ENCODE measurements around the gene MACROD2.

MACROD2 gene

GRCh38 chr20:15582146-15582760 is 1586.9 kb downstream of the MACROD2 start:
- no peak for DNase-seq (ENCODE audit: low spot score)

DNA sequence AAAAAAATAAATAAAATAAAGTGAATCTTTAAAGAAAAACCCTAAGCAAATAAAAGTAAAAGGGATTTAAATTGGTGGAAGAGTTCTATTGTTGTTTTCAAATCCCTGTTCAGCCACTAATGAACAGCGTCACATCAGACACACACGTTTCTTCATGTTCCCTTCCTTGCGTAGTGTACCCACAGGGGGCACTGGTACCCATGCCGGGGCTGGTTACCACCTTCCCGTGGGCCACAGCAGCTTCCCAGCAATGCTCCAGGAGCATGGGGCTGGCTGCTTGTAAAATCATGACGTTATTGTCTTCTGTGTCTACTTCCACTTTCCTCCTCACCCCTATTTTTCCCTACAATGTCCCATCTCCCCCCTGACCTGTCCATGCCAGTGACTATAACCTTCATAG is 1589.2 kb downstream of the MACROD2 start:
- peak; percentile 44 for DNase-seq (ENCODE audit: low spot score)

- no peak for DNase-seq (ENCODE audit: low spot score)
Observed at GRCh38 chr20:15593081-15593480, 1597.8 kb downstream of the MACROD2 start.

DNA sequence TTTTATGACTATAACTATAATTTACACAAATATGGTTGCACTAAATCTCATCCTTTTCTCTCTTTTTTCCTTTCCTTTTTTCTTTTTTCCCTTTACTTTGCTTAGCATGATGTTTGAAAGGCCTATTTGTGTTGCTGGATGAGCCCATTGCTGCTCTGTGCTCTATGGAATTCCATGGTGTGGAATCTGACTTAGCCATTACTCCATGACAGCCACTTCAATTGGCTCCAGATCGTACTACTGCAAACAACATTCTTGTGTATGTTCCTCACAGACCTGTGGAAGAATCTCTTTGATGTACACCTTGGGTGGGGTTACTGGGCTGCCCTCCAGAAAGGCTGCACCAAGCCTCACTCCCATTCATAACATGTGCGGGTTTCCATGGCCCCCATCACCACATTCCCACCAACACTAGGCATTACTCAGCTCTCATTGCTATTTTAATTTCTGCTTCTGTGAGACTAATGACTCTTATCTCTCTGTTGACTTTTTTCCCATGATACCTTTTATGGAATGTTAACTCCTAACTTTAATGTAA is 1598.9 kb downstream of the MACROD2 start:
- no peak for DNase-seq (ENCODE audit: low spot score)

DNA sequence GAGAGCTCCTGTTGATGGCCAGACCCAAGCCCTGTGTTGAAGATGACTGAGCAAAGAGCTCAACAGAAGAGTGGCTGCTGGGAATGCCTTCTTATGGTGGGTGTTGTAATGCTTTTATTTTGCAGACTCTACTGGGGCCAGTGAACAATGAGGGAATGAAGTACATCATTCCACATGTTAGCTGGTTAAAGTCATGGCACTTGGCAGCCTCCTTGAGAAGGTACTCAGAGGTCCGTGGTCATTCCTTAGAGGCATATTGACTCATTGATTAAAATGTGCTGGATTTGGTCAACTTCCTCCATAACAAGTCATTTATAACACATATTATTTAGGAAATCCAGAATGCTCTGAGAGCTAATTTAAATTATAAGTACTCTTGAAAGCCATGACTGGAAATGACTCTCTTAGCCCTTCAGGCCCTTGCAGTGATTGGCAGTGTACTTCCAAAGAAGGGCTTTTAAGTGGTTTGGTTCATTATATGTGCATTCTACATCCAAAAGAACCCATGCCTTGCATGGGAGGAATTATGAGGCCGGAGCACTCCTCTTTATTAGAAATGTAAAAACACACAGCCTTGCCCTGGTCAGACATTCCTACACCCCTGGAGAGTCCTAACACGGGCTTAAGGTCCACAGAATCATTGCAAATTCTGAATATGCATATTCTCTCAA is 1601.0 kb downstream of the MACROD2 start:
- no peak for DNase-seq (ENCODE audit: low spot score)

GRCh38 chr20:15597306-15597705 is 1602.0 kb downstream of the MACROD2 start:
- no peak for DNase-seq (ENCODE audit: low spot score)

GRCh38 chr20:15599961-15600360 is 1604.6 kb downstream of the MACROD2 start:
- no peak for DNase-seq (ENCODE audit: low spot score)

GRCh38 chr20:15600565-15600964 is 1605.2 kb downstream of the MACROD2 start:
- DNase-seq (ENCODE audit: low spot score) = no peak

- DNase-seq (ENCODE audit: low spot score) = no peak
Observed at GRCh38 chr20:15603506-15603905, 1608.2 kb downstream of the MACROD2 start.

DNA sequence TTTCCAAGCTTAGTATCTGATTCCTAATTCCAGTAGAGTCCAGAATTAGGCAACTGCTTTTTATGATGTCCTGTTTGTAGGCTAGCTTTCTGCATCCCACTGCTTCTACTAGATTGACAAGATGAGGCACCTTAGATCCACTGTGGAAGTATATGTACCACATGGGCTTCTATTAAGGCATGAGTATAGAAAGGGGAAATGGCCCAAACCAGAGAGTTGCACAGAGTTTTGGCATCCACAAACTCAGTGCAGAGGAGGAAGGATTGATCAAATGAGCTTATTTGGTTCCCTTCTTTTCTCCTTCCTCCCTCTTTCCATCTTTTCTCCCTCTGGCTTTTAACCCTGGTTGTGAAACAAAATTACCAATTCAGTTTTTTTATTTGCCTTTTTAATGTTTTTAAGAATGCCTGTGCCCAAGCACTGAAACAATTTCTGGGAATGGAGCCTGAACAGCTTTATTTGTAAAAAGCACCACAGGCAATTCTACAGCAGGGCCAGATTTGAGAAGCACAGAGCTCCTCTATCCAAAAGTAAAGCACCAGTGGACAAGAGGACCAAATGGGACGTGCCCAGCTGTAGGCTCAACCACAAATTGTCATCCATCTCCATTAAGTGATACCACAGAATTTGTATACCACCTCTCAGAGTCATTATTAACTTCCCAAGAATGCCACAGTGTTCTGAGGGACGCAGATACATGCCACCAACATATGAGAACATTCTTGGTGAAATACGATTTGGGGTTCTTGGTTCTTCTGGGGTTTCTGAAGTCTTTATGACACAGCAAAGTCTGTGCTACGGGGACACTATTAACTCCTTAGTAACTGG is 1608.9 kb downstream of the MACROD2 start:
- DNase-seq (ENCODE audit: low spot score) = no peak

DNA sequence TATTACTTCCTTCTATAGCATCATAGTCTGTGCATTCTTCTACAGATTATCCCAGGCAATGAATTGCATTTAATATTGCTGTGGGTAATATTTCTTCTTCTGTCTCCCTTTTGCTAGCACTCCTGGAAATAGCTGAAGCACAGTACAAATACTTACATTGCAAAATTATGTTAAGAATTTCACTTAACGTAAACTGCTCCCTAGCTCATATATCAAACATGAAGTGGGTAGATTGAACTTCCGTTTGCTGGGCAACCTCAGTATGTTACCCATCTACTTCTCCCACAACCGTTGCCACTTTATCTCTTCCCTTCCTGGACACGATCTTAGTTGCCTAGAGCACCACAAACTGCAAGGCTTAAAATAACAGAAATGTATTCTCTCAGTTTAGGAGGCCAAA is 1614.6 kb downstream of the MACROD2 start:
- no peak for DNase-seq (ENCODE audit: low spot score)

GRCh38 chr20:15610787-15611186 is 1615.5 kb downstream of the MACROD2 start:
- DNase-seq (ENCODE audit: low spot score) = no peak

DNA sequence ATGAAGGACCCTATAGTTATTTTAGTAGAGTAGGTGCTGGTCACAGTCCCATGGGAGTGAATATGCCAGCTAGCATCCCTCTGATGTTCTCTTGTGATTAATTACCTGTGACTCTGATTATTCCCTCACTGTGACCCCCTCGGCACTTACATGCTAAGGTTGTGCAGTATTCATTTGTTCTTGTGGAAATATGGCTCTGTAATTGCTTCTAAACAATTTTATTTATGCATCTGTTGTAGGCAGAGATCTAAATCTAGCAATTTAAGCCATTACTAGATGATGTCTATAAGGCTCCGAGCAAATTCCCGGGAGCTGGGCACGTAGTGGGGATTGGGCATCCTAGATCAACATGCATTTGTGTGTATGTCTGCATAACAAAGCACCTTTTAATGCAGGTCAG is 1616.2 kb downstream of the MACROD2 start:
- DNase-seq (ENCODE audit: low spot score) = no peak

DNA sequence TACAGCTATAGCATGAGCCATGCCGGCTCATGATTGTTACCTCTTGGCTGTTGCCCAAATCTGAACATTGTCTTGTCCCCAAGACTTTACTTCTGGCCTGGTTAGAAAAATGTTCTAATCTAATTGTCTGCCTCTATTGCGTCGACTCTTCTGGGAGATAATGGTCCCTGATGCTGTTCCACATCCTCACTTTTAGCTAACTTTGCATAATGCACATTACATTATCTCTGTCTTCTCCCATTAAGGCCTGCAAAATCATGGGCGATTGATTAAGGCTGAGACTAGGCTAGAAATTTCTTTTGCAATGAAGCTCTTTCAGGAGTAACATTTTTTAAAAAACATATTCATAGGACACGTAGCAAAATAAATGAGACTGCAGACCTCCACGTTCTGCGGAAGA is 1616.9 kb downstream of the MACROD2 start:
- DNase-seq (ENCODE audit: low spot score) = no peak

DNA sequence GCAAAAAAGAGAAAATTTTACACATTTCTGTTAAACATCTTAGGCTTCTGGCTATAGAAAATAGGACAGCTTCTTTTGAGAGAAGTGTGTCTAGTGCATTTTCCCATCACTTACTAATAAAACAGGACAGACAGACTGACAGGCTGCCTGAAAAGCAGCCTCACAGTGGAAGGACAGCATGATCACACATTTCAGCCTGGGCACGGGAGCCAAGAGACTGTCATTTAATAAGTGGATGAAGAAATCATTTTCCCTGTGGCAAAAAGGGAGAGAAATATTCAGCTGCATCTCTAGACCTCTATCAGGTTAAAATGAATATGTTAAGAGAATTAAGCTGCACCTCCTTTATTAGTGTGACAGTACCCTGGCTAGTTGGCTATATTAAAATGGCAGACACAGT is 1617.5 kb downstream of the MACROD2 start:
- no peak for DNase-seq (ENCODE audit: low spot score)

- no peak for DNase-seq (ENCODE audit: low spot score)
Observed at GRCh38 chr20:15613530-15613929, 1618.2 kb downstream of the MACROD2 start.

- no peak for DNase-seq (ENCODE audit: low spot score)
Observed at GRCh38 chr20:15616626-15617025, 1621.3 kb downstream of the MACROD2 start.

DNA sequence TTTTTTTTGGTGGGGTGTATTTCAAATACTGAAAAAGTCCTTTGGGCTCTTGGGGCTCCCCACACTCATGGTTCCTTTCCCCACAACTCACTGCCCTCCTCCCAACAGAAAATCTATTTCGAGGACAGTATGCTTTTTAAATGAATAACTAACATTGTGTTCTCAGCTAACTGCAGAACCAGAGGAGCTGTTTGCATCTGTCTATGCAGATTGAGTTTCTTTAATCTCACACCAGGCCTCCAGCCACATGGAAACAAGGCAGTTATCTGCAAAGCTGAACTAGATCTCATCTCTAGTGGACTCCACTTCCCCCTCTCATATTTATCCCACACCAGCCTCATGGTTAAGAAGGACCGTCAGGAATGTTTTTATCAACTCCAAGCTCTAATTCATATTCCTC is 1622.8 kb downstream of the MACROD2 start:
- no peak for DNase-seq (ENCODE audit: low spot score)

GRCh38 chr20:15618912-15619311 is 1623.6 kb downstream of the MACROD2 start:
- DNase-seq (ENCODE audit: low spot score) = no peak

- DNase-seq (ENCODE audit: low spot score) = no peak
Observed at GRCh38 chr20:15619341-15619740, 1624.0 kb downstream of the MACROD2 start.

DNA sequence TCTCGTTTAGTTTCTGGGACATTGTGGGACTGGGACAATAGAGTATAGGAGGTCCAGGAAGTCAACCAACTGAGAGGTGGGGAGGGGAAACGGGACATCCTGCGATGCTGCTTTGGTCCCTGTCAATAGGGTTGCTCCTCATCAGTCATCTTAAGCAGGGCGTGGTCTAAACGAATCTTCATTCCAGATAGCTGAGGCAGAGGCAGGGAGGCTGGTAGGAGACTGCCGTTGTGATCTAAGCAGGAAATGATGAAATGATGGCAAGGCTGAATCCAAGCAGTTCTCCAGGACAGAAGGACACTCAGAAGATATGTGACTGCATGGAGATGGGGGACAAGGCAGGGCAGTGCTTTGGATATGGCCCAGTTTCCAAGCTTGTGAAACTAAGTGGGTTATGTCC is 1624.5 kb downstream of the MACROD2 start:
- no peak for DNase-seq (ENCODE audit: low spot score)

- no peak for DNase-seq (ENCODE audit: low spot score)
Observed at GRCh38 chr20:15622368-15622767, 1627.1 kb downstream of the MACROD2 start.

DNA sequence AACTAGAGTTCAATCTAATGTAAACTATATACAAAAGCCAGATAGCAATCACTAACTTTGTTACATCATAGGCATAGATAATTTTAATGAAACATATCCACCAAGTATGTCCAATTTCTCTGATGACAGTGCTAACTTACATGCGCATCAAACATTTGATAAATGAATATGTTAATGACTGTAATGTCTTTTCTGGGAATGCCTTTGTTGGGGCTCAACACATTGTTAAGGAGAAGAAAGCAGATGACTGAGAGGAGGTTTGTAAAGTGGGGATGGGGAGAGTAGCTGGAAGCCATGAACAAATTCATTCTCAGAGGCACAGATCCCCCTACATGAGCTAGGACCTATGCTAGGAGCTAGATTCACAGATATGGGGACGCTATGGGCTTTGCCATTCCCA is 1627.9 kb downstream of the MACROD2 start:
- DNase-seq (ENCODE audit: low spot score) = no peak

Data from D341Med (cell line).